K562 (cell line): ENCODE results near the gene SSR2.

ENCODE experiments used
- CEBPB ChIP-seq: fragments of 450-650 bp; IDR thresholded peaks from 2 replicates; pipeline ENCODE4 v1.6.1; 2016; ENCODE audit warnings: missing genetic modification characterization, missing compliant biosample characterization
- CTCF ChIP-seq, 3 experiments: IDR thresholded peaks in 2 of 3; conservative IDR thresholded peaks in 1 of 3; 2 replicates each; pipeline ENCODE4 v1.5.1; 2011 to 2012; ENCODE audit warnings: low read length in 3 of 3, mild to moderate bottlenecking in 3 of 3, control low read depth in 2 of 3, improper control_type of control experiment in 1 of 3, inconsistent platforms in 1 of 3, low read depth in 1 of 3, mixed read lengths in 1 of 3, moderate library complexity in 1 of 3; ENCODE audit not compliant: insufficient read depth in 2 of 3
- EZH2 ChIP-seq: IDR thresholded peaks from 2 replicates; pipeline ENCODE4 v1.6.1; 2012; ENCODE audit warnings: low read depth, mild to moderate bottlenecking, inconsistent platforms, low read length, borderline replicate concordance
- GTF3C2 ChIP-seq: IDR thresholded peaks from 3 replicates; pipeline ENCODE4 v1.6.1; 2011; ENCODE audit warnings: borderline replicate concordance, mild to moderate bottlenecking, moderate library complexity; ENCODE audit not compliant: insufficient read length; ENCODE audit errors: extremely low read depth
- MECOM ChIP-seq: fragments of 250-450 bp; sonication (Bioruptor Pico); IDR thresholded peaks from 2 replicates; pipeline ENCODE4 v1.8.0; 2022; ENCODE audit warnings: inconsistent platforms
- ZNF398 ChIP-seq: fragments of 250-450 bp; sonication (Bioruptor Pico); IDR thresholded peaks from 2 replicates; pipeline ENCODE4 v1.8.0; 2021; ENCODE audit warnings: moderate library complexity, mild to moderate bottlenecking, inconsistent platforms

GRCh38 chr1:156020293-156021092, at the start of gene SSR2:
- TF ChIP-seq CTCF (IDR thresholded peaks at IDR 0.05 in 2 of 3, conservative IDR thresholded peaks at IDR 0.05 in 1 of 3; ENCODE audit: insufficient read depth in 2 of 3, low read depth in 1 of 3, low read length in 3 of 3) = no peak
- TF ChIP-seq CEBPB = no peak
- TF ChIP-seq EZH2 = no peak
- no peak for TF ChIP-seq MECOM (CRISPR knock-in tag)
- TF ChIP-seq GTF3C2 = no peak
- no peak for TF ChIP-seq ZNF398 (CRISPR knock-in tag)
